HL-60 (cell line): ENCODE measurements around the gene LRCOL1.

Source experiments
- CTCF ChIP-seq: IDR thresholded peaks from one replicate; pipeline ENCODE4 v1.5.1; 2011; ENCODE audit warnings: low read length, control low read depth, inconsistent platforms; ENCODE audit not compliant: insufficient read depth
- POLR2AphosphoS5 ChIP-seq: IDR thresholded peaks from 2 replicates; pipeline ENCODE4 v1.6.1; 2012; ENCODE audit warnings: low read depth

DNA sequence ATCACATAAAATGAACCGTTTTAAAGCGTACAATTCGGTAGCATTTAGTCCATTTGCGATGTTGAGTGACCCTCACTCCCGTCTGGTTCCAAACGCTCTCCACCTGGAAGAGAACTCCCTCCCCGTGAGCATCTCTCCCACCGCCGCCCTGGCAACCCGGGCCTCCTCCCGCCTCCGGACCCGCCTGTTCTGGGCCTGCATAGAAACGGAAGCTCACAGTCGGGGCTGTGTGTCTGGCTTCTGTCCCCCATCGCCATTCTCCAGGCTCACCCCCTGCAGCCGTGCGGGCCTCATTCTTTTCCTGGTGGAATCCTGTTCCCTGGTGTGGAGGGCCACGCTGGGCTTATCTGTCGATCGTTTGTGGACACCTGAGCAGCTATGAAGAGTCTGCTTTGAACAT lies 17.3 kb downstream of the LRCOL1 start:
- TF ChIP-seq CTCF = no peak
- TF ChIP-seq POLR2AphosphoS5 = no peak
